ENCODE data around the gene CT47C1. TPM values are rescaled to one million over a fixed set of nuclear protein-coding genes. Genes with fewer than 3 reads are reported as not detected.
"Not testable (repeated sequence)": the region's sequence is repeated elsewhere in the genome, so short reads cannot be mapped to it uniquely, and the experiment has no call there.

CT47C1 gene
- total RNA-seq = not detected

DNA sequence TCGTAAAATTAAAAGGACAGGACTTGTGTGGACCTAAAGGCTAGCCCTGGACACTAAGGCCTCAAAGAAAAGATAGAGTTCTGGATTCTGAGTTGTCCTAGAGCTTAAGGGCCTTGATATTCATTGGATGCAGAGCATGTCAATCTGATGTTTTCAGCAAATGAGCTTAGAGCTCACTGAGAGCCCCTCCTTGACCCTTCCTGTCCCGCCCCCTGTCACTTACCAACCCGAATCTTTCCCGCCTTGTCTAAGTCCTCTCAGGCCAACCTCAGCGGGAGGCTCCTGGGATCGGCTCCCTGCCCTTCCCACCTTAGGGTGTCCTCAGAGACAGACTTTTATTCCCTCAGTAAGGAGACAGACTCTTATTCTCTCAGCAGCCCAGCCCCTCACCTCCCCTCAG is at the start of gene CT47C1:
Gene CT47C1, plus strand, starts transcription at position 250 of the 400 bp plus-strand sequence. CDS start 233 bp downstream, outside the sequence.
- H3K4me3 ChIP-seq = no peak within 1 kb of the TSS
- no peak within 1 kb of the TSS for H3K27ac ChIP-seq (replicated peaks in 1 of 4)
- no peaks in the 10 kb centered on the region for H3K36me3 ChIP-seq
- TF ChIP-seq EP300 (IDR thresholded peaks at IDR 0.05) (no peak), POLR2AphosphoS5 (IDR thresholded peaks at IDR 0.05) (no peak), POLR2A (IDR thresholded peaks at IDR 0.05; ENCODE audit: low read depth) (no peak)
- TF ChIP-seq, protein P1, sequence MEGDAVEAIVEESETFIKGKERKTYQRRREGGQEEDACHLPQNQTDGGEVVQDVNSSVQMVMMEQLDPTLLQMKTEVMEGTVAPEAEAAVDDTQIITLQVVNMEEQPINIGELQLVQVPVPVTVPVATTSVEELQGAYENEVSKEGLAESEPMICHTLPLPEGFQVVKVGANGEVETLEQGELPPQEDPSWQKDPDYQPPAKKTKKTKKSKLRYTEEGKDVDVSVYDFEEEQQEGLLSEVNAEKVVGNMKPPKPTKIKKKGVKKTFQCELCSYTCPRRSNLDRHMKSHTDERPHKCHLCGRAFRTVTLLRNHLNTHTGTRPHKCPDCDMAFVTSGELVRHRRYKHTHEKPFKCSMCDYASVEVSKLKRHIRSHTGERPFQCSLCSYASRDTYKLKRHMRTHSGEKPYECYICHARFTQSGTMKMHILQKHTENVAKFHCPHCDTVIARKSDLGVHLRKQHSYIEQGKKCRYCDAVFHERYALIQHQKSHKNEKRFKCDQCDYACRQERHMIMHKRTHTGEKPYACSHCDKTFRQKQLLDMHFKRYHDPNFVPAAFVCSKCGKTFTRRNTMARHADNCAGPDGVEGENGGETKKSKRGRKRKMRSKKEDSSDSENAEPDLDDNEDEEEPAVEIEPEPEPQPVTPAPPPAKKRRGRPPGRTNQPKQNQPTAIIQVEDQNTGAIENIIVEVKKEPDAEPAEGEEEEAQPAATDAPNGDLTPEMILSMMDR (IDR thresholded peaks at IDR 0.05) = no peak
- intact Hi-C loops (cut with DNase I) = no loop called here
- WGBS = 93% methylated on average over 6 of the region's 6 CpGs
- no peaks in the 10 kb centered on the region for H3K4me1 ChIP-seq
- DNase-seq (ENCODE audit: extremely low spot score) = no peak
- no peaks in the 10 kb centered on the region for H3K27me3 ChIP-seq
- H3K9me3 ChIP-seq = no peaks in the 10 kb centered on the region

DNA sequence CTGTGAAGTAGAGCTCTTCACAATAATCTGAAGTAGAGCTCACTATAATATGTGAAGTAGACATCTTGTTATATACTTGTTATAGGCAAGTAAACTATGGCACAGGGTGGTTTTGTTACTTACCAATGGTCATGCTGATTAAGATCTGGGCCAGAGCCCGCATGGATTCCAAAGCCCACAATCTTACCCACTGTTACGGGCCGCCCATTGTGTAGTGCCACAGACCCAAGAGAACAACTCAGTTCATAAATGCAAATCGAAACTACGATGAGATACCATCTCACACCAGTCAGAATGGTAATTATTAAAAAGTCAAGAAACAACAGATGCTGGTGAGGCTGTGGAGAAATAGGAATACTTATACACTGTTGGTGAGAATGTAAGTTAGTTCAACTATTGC is 46.9 kb upstream of the CT47C1 start:
- Histone ChIP-seq H3K36me3 (peaks cover 0 to 4% (median 1%) of the 10 kb centered on the region in 4 donors), H3K27ac (replicated peaks in 1 of 4) (no peak overlapping the region), H3K27me3 (no peaks in the 10 kb centered on the region), H3K4me3 (no peak overlapping the region), H3K4me1 (no peaks in the 10 kb centered on the region), H3K9me3 (no peaks in the 10 kb centered on the region)
- 87% methylated on average over 5 of the region's 5 CpGs for WGBS
- TF ChIP-seq EP300 (IDR thresholded peaks at IDR 0.05) (no peak), POLR2AphosphoS5 (IDR thresholded peaks at IDR 0.05) (no peak), POLR2A (IDR thresholded peaks at IDR 0.05; ENCODE audit: low read depth) (no peak)
- TF ChIP-seq, protein P1 (IDR thresholded peaks at IDR 0.05) = no peak
- DNase-seq (ENCODE audit: extremely low spot score) = no peak
- intact Hi-C loops (cut with DNase I) = no loop called here

DNA sequence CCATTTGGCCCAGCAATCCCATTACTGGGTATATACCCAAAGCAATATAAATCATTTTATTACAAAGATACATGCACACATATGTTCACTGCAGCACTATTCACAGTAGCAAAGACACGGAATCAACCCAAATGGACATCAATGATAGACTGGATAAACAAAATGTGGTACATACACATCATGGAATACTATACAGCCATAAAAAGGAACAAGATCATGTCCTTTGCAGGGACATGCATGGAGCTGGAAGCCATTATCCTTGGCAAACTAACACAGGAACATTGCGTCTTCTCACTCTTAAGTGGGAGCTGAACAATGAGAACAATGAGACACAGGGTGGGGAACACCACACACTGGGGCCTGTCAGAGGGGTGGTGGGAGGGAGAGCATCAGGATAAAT is 46.4 kb upstream of the CT47C1 start:
- intact Hi-C loops (cut with DNase I); H3K27me3 ChIP-seq; DNase-seq (ENCODE audit: extremely low spot score); H3K4me1 ChIP-seq; H3K9me3 ChIP-seq; H3K36me3 ChIP-seq; H3K4me3 ChIP-seq; H3K27ac ChIP-seq (replicated peaks in 1 of 4): not testable (repeated sequence)
- WGBS = 88% methylated on average over 2 of the region's 2 CpGs

DNA sequence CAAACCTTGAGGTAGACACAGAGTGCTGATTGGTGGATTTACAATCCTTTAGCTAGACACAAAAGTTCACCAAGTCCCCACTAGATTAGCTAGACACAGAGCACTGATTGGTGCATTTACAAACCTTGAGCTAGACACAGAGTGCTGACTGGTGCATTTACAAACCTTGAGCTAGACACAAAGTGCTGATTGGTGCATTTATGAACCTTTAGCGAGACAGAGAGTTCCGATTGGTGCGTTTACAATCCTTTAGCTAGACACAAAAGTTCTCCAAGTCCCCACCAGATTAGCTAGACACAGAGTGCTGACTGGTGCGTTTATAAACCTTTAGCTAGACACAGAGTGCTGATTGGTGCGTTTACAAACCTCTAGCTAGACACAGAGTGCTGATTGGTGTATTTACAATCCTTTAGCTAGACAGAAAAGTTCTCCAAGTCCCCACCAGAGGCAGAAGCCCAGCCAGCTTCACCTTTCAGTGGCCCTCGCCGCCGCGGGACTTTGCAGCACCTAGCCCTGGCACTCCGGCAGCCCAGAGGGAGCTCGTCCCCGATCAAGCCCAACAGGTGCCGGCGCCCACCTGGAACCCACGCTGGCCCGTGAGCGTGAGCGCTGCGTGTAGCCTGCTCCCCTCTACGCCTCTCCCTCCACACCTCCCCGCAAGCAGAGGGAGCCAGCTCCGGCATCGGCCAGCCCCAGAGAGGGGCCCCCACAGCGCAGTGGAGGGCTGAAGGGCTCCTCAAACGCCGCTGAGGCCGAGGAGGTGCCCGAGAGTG is 44.6 kb upstream of the CT47C1 start:
- 96% methylated on average over 26 of the region's 28 CpGs for WGBS
- H3K27me3 ChIP-seq; DNase-seq (ENCODE audit: extremely low spot score); H3K27ac ChIP-seq (replicated peaks in 1 of 4); H3K36me3 ChIP-seq; H3K4me1 ChIP-seq; H3K9me3 ChIP-seq; H3K4me3 ChIP-seq; intact Hi-C loops (cut with DNase I): not testable (repeated sequence)

DNA sequence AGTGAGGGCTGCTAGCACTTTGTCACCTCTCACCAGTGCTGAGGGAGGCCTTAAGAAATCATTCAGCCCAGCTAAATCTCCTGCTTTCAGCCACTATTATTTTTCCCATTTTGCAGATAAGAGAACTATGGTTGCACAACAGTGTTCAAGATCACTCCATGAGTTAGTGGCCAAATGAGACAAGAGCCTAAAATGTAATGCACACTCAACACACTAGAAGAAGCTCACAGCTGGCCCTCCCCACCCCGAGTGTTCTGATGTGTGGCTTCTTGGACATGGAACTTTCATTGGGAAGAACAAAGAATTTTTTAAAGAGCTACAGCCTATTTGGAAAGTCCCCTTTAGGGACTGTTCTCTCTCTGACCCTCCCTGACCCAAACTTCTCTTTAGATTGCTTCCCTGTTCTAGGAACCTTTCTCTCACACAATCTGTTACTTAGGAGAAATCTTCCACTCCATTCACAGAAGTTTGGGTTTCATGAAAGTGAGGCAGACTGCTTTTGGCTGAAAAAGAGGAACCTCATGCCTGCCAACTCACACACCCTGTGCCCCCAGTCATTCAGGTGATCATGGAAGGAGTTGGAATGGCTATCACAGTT is 44.0 kb upstream of the CT47C1 start:
- intact Hi-C loops (cut with DNase I) = no loop called here
- Histone ChIP-seq H3K27me3 (no peaks in the 10 kb centered on the region), H3K36me3 (no peaks in the 10 kb centered on the region), H3K9me3 (peaks cover 0 to 3% (median 0%) of the 10 kb centered on the region in 4 donors), H3K4me1 (no peaks in the 10 kb centered on the region), H3K4me3 (no peak overlapping the region), H3K27ac (replicated peaks in 1 of 4) (no peak overlapping the region)
- TF ChIP-seq POLR2AphosphoS5 (IDR thresholded peaks at IDR 0.05) (no peak), POLR2A (IDR thresholded peaks at IDR 0.05; ENCODE audit: low read depth) (no peak), EP300 (IDR thresholded peaks at IDR 0.05) (no peak)
- TF ChIP-seq, protein P1 (IDR thresholded peaks at IDR 0.05) = no peak
- no peak for DNase-seq (ENCODE audit: extremely low spot score)
- WGBS = 73% methylated on average over 1 of the region's 1 CpG

DNA sequence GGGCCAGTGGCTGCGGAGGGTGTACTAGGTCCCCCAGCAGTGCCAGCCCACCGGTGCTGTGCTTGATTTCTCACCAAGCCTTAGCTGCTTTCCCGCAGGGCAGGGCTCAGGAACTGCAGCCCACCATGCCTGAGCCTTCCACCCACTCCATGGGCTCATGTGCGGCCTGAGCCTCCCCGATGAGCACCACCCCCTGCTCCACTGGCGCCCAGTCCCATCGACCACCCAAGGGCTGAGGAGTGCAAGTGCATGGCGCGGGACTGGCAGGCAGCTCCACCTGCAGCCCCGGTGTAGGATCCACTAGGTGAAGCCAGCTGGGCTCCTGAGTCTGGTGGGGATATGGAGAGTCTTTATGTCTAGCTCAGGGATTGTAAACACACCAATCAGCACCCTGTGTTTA is 43.1 kb upstream of the CT47C1 start:
- H3K36me3 ChIP-seq; DNase-seq (ENCODE audit: extremely low spot score); H3K4me1 ChIP-seq; H3K27me3 ChIP-seq; intact Hi-C loops (cut with DNase I); H3K27ac ChIP-seq (replicated peaks in 1 of 4); H3K9me3 ChIP-seq; H3K4me3 ChIP-seq: not testable (repeated sequence)
- WGBS = 60% methylated on average over 1 of the region's 10 CpGs
